Peyer's patch (tissue), 4 donors: ENCODE measurements around the gene TRIM31. TPM values are rescaled to one million over a fixed set of nuclear protein-coding genes. Genes with fewer than 3 reads are reported as not detected.

Experiments
- DNase-seq, 3 donors: peaks; one replicate each; pipeline ENCODE4 v3.0.0-alpha.2; 2017 to 2019
- H3K27ac ChIP-seq, 4 donors: fragments of 200-600 bp; sonication (generic); one replicate each; pipeline ENCODE4 v1.5.1; 2016 to 2019
- H3K27me3 ChIP-seq, 2 donors: fragments of 200-600 bp; sonication (generic); one replicate each; pipeline ENCODE4 v1.5.1; 2019
- H3K36me3 ChIP-seq, 3 donors: fragments of 200-600 bp; sonication (generic); one replicate each; pipeline ENCODE4 v1.5.1; 2016 to 2019
- H3K4me1 ChIP-seq, 4 donors: fragments of 200-600 bp; sonication (generic); one replicate each; pipeline ENCODE4 v1.5.1; 2016 to 2019
- H3K4me3 ChIP-seq, 4 donors: fragments of 200-600 bp; sonication (generic); 1 replicate in 3 of 4; 2 replicates in 1 of 4; pipeline ENCODE4 v1.5.1; 2016 to 2019; ENCODE audit warnings: mild to moderate bottlenecking in 1 of 4
- H3K9me3 ChIP-seq, 4 donors: fragments of 200-600 bp; sonication (generic); one replicate each; pipeline ENCODE4 v1.5.1; 2016 to 2019; ENCODE audit warnings: mild to moderate bottlenecking in 1 of 4
- CTCF ChIP-seq, 6 experiments: fragments of 450-650 bp in 4 of 6; fragments of 200-600 bp in 2 of 6; sonication (generic) in 1 of 6; IDR thresholded peaks; one replicate each; pipeline ENCODE4 v1.5.1; 2017 to 2019; ENCODE audit warnings: antibody characterized with exemption in 6 of 6, mild to moderate bottlenecking in 3 of 6, moderate library complexity in 1 of 6
- POLR2A ChIP-seq, 2 donors: fragments of 450-650 bp; IDR thresholded peaks; one replicate each; pipeline ENCODE4 v1.5.1; 2017; ENCODE audit warnings: antibody characterized with exemption in 2 of 2, mild to moderate bottlenecking in 2 of 2, moderate library complexity in 2 of 2
- total RNA-seq, 4 donors: library from RNA; depleted of rRNA; stranded (reverse); fragments of >200 nt; gene quantifications; one replicate each; pipeline ENCODE4 v1.1.0, GENCODE V29; 2016

Gene TRIM31
- total RNA-seq, 4 donors from 2014 or later: 9.9 to 56.9 (median 42.0) TPM

GRCh38 chr6:30155520-30156261 is 42.8 kb upstream of the TRIM31 start:
- TF ChIP-seq CTCF (IDR thresholded peaks at IDR 0.05) (peak in 1 of 6 experiments; percentile 7), POLR2A (IDR thresholded peaks at IDR 0.05) (no peak)
- Histone ChIP-seq H3K4me3 (no peak overlapping the region), H3K27me3 (no peaks in the 10 kb centered on the region), H3K27ac (peak overlapping the region in 3 of 4 donors; percentile 68 to 93 (median 88)), H3K9me3 (no peaks in the 10 kb centered on the region), H3K36me3 (no peaks in the 10 kb centered on the region), H3K4me1 (peaks cover 0 to 22% (median 6%) of the 10 kb centered on the region in 4 donors)
- no peak for DNase-seq

DNA sequence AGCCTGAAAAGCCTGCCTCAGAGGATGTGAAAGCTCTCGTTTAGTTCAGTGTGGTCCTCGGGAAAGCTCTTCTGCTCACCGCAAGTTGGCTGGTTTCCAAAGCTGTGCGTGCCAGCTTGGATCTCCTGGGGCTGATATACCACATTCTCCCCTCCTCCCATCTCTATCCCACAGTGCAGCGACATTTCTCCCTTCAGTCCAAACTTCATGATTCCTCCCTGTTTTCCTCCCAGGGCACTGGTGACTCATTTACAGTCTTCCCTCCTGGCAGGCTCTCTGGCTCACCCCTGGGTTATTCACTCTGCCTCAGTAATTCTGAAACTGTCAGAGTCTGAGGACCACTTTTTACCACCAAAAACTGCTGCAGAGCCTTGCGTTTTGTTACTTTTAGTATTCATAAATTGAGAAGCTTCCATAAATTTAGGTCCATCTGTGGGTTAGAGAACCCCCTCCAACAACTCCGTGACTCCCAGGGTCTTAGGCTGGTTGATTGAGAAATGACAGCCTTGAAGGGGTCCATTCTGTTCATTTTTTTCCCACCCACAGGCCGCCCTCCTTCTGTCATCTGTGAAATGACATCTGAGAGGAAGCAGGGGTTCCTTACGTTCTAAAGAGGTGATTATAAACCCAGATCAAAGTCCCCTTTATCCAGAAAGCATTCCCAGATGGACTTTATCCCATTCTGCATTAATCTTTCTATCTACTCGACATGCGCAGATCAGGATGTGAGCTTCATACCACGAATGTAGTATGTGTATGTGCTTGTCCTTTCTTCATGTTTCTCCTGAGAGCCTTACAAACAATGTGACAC is 42.0 kb upstream of the TRIM31 start:
- TF ChIP-seq CTCF (IDR thresholded peaks at IDR 0.05) (peak in 3 of 6 experiments; percentile 39 to 61 (median 46)), POLR2A (IDR thresholded peaks at IDR 0.05) (peak in 1 of 2 donors; percentile 63)
- Histone ChIP-seq H3K4me3 (peak overlapping the region in 2 of 4 donors; percentile 12 to 17), H3K4me1 (peaks cover 0 to 22% (median 6%) of the 10 kb centered on the region in 4 donors), H3K27me3 (no peaks in the 10 kb centered on the region), H3K36me3 (no peaks in the 10 kb centered on the region), H3K9me3 (no peaks in the 10 kb centered on the region), H3K27ac (peak overlapping the region in 3 of 4 donors; percentile 68 to 93 (median 88))
- peak in 2 of 3 donors; percentile 62 to 78 for DNase-seq

DNA sequence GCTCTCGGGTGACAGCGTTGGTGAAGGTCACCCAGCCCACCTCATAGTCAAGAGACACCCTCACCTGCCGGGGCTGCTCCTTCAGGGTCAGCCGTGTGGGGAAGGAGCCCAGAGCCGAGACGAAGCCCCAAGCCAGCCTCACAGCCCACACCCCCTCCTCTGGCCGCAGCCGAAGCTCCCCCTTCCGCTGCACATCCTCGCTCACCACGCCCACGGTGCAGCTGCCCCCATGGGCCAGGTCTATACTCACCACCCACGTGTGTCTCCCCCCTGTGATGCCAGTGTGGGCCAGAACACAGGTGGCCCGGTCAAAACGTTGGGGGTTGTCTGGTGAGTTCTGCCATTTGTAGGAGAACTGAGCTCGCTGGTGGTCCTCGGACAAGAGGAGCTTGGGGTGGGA is 41.2 kb upstream of the TRIM31 start:
- Histone ChIP-seq H3K36me3 (no peaks in the 10 kb centered on the region), H3K9me3 (no peaks in the 10 kb centered on the region), H3K4me3 (no peak overlapping the region), H3K27me3 (no peaks in the 10 kb centered on the region), H3K27ac (peak overlapping the region in 3 of 4 donors; percentile 63 to 93 (median 88)), H3K4me1 (peaks cover 0 to 22% (median 6%) of the 10 kb centered on the region in 4 donors)
- no peak for DNase-seq
- no peak for TF ChIP-seq POLR2A (IDR thresholded peaks at IDR 0.05)
- no peak for TF ChIP-seq CTCF (IDR thresholded peaks at IDR 0.05)

GRCh38 chr6:30152910-30153610 is 40.2 kb upstream of the TRIM31 start:
- TF ChIP-seq POLR2A (IDR thresholded peaks at IDR 0.05) (no peak), CTCF (IDR thresholded peaks at IDR 0.05) (no peak)
- H3K27me3 ChIP-seq: no peaks in the 10 kb centered on the region
- H3K27ac ChIP-seq: peak overlapping the region in 2 of 4 donors; percentile 20 to 93
- peaks cover 0 to 22% (median 6%) of the 10 kb centered on the region in 4 donors for H3K4me1 ChIP-seq
- no peaks in the 10 kb centered on the region for H3K36me3 ChIP-seq
- no peak overlapping the region for H3K4me3 ChIP-seq
- H3K9me3 ChIP-seq: no peaks in the 10 kb centered on the region
- DNase-seq: no peak

DNA sequence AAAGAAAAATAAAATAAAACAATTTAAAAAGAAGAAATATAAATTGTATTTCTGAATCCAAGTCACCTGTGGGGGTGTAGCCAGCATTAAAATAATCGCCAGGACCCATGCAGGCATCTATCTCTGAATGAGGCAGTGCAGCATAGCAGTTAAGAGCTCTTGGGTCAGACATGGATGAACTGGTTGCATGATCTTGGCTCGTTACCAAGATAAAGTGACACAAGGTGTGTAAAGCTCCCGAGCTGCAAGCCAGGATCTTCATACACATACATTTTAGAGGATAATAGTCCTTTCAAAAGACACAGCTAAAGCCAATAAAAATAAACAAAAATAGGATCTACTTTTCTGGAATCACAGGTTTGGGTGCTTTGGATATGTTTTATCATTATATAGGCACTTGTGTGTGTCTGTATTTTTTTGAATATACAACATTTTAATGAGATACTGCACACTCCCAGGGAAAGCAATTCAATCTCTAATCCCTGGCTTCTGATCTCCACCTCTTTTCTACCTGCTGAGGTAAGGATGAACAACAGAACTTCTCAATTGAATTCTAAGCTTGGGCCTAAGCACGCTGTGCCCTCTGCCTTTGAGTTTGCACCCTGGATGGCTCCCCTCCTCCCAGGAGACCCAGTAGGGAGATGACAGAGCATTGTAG is 39.3 kb upstream of the TRIM31 start:
- DNase-seq: no peak
- no peaks in the 10 kb centered on the region for H3K27me3 ChIP-seq
- H3K4me3 ChIP-seq: no peak overlapping the region
- TF ChIP-seq CTCF (IDR thresholded peaks at IDR 0.05) (no peak), POLR2A (IDR thresholded peaks at IDR 0.05) (no peak)
- peak overlapping the region in 1 of 4 donors; percentile 31 for H3K27ac ChIP-seq
- H3K9me3 ChIP-seq: no peaks in the 10 kb centered on the region
- H3K36me3 ChIP-seq: peaks cover 0 to 2% (median 0%) of the 10 kb centered on the region in 3 donors
- H3K4me1 ChIP-seq: peaks cover 0 to 20% (median 6%) of the 10 kb centered on the region in 4 donors
